NCI-H460 (cell line): ENCODE results near the gene SEL1L3. TPM values are rescaled to one million over a fixed set of nuclear protein-coding genes. Genes with fewer than 3 reads are reported as not detected.
"Not testable (repeated sequence)": the region's sequence is repeated elsewhere in the genome, so short reads cannot be mapped to it uniquely, and the experiment has no call there.

ENCODE experiments used
- DNase-seq: peaks from one replicate; pipeline ENCODE4 v3.0.0-alpha.2; 2016; ENCODE audit warnings: low read depth; ENCODE audit errors: extremely low read depth
- total RNA-seq: library from RNA; depleted of rRNA; stranded (reverse); fragments of >200 nt; shearing (Covaris generic); gene quantifications from 2 replicates; pipeline ENCODE4 v1.2.3, GENCODE V29; 2014

The SEL1L3 gene
- total RNA-seq, 1 experiment from 2014 or later, result 95.3 TPM

- DNase-seq, result no peak
Observed at GRCh38 chr4:25879991-25880651, 17.3 kb upstream of the SEL1L3 start.

- DNase-seq, result no peak
Observed at GRCh38 chr4:25879587-25879986, 16.8 kb upstream of the SEL1L3 start.

GRCh38 chr4:25879091-25879584, 16.4 kb upstream of the SEL1L3 start:
- no peak for DNase-seq

GRCh38 chr4:25878676-25879075, 15.9 kb upstream of the SEL1L3 start:
- DNase-seq, result no peak

- DNase-seq, result no peak
Observed at GRCh38 chr4:25875281-25875745, 12.5 kb upstream of the SEL1L3 start.

DNA sequence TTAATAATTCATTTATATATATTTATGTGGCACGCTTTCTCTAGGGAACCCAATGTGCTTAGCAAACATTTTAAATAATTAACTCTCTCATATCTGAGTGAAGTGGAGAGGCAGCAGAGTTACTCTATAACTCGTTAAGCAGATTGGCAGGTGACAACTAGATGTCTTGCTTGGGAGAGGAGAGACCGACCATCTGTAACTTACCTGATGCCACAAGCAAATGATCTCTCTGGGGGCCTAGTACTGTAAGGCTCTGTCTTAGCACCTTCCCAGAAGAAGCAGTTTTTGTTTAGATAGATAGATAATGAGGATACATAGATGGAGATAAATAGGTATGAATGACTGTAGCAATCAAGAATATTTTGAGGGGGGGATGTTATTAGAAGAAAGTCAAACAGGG, 11.9 kb upstream of the SEL1L3 start:
- DNase-seq, result no peak

GRCh38 chr4:25873632-25874129, 10.9 kb upstream of the SEL1L3 start:
- no peak for DNase-seq

GRCh38 chr4:25872851-25873631, 10.3 kb upstream of the SEL1L3 start:
- no peak for DNase-seq

DNA sequence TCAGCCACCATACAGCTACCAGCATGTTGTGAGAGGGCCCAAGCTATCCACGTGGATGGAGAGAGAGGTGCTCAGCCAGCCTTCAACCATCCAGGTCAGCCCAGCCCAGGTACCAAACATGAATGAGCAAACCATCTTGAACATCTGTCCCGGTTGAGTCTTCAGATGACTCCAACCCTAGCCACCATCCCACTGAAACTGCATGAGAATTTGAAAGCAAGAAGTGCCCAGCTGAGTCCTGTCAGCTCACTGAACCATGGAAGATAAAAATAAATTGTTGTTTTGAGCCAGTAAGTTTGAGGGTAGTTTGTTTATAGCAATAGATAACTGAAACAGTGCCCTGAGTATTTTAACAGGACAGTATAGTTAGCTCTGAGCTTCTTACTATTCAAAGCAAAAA, 7.3 kb upstream of the SEL1L3 start:
- no peak for DNase-seq

GRCh38 chr4:25867781-25868294, 5.0 kb upstream of the SEL1L3 start:
- no peak for DNase-seq

DNA sequence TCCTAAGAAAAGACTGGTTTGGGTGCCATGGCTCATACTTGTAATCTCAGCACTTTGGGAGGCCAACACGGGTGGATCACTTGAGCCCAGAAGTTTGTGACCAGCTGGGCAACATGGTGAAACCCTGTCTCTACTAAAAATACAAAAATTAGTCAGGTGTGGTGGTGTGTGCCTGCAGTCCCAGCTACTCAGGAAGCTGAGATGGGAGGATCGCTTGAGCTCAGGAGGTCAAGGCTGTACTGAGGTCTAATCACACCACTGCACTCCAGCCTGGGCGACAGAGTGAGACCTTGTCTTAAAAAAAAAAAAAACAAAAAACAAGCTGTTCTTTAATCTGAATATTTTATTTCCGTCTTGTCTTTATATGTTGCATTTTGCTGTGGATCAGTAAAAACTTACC, 3.6 kb upstream of the SEL1L3 start:
- DNase-seq, result not testable (repeated sequence)

GRCh38 chr4:25865586-25865985, 2.8 kb upstream of the SEL1L3 start:
- no peak for DNase-seq

DNA sequence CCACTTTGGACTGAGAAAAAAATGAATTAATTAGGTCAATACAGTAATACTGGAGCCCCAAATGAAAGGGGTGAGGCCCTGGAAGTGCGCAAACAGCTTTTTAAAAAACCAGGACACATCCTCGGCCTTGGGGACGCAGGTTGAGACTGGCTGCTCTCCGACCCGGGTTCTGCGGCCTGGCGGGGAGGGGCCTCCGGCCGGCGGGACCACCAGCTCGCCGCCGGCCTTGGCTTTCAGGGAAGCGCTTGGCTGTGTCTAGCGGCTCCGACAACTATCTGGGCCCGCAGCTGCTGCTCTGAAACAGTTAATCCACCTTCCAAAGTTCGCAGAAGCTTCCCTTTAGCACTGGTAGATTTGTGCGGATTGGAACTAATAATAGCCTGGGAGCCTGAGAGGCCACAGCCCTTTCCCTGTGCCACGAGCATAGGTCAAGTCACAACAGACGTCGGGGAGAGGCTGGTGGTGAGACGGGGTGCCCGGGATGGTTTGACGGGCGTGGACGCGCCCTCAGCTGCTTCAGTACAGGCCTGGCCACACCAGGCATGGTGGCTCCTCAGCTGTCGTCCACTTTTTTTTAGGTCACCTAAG, 1.1 kb upstream of the SEL1L3 start:
- DNase-seq, result no peak

- DNase-seq, result no peak
Observed at GRCh38 chr4:25863347-25863784, 578 bp upstream of the SEL1L3 start.

- DNase-seq, result no peak
Observed at GRCh38 chr4:25861951-25862410, 807 bp downstream of the SEL1L3 start.

- DNase-seq, result no peak
Observed at GRCh38 chr4:25861280-25861950, 1.4 kb downstream of the SEL1L3 start.

DNA sequence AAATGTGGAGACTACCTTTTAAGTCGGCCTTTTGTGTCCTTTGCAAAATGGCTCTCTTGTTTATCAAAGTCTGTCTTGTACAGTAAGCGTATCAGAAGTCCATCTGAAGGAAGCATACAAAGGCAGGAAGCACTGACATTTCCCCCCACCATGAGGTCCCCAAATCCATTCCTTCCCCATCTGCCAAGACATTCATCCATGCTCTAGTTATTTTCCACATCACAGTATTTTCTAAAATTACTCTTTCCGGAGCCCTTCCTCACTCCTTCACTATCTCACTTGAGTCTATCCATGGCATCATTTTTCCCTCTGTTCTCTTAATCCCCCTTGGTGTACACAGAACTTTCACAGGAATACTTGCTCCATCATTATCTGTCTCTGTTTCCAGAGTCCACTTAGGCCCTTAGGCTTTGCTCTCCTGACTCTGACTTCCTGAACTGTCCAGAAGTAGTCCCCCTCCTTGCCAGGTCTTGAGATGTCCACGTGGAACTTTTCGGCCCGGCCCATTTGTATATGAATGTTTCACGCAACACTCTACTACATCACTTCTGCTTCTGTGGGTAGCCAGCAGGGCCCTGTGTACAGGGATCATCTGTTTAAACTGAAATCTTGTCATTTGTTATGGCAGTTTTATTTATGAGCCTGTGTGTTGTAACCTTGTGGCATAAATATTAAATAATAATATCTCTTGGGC, 2.1 kb downstream of the SEL1L3 start:
- DNase-seq, result no peak

DNA sequence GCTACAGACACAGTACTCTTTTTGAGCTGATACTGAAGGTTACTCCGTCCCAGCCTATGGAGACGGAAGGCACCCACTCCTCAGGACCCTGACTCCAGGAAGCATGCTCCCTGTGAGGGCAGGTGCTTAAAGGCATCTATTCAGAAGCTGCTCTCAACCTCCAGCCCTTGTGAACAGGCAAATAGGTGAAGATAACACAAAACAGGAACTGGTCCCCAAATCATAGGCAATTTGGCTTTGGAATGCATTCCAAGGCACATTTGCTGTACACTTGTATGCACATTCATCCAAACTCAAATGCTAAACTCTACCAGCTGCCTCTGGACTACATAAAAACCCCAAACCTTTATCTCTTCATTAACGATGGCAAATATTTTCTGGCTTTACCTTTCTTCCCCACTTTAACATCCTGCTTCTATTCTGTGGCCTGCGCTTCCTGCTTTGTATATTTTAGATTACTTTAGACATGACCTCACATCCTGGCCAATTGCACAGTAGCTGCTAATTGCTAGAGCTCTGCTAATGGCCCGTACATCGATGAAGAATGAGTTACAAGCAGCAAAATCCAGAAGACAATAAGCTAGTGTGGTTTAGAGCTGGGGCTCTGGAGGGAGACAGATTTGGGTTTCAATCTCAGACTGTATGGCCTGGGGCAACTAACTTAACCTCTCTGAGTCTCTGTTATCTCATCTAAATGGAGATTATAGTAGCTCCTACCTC, 3.2 kb downstream of the SEL1L3 start:
- no peak for DNase-seq

DNA sequence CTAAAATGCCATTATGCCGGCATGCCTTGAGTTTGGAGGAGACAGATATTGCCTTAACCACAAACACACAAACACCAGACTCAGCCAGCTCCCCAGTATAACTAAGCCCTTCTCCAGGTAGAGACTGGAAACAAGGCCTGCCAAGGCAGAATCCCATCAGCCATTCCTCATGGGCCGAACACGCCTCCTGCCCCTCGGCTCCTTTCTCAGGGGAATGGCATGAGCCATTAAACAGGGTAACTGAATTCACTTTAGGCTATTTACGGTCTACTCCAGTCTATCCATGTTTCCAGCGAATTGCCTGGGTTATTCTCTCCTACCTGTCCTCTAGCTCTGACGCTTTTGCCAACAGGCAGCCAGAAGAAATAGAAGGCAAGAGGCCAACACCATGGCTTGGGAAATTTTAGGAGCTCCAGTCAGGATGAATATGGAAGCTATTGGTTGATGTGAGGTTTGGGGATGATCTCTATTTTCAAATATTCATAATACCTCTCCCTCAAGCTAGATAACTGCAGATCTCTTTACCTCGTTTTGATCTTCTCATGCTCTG, 4.9 kb downstream of the SEL1L3 start:
- no peak for DNase-seq
